K562 (cell line): ENCODE data around the gene RLIM. TPM values are rescaled to one million over a fixed set of nuclear protein-coding genes. Genes with fewer than 3 reads are reported as not detected.

ENCODE experiments used
- KLF16 ChIP-seq: IDR thresholded peaks from 2 replicates; pipeline ENCODE4 v1.6.1; 2016; ENCODE audit warnings: antibody characterized with exemption
- SREBF2 ChIP-seq: sonication (generic); formaldehyde crosslinking; IDR thresholded peaks from 2 replicates; pipeline ENCODE4 v1.4.0; 2020; ENCODE audit warnings: mild to moderate bottlenecking, missing genetic modification reagents
- polyA plus RNA-seq, 8 experiments: library from polyadenylated mRNA; depleted of rRNA in 4 of 8; stranded (reverse) in 5 of 8; unstranded in 3 of 8; fragments of >200 nt; fragmentation: Nextera tagmentation in 2 of 8; fragmentation: Illumina TruSeq in 1 of 8; extraction: Ambion mirVana in 2 of 8; extraction: Trizol in 1 of 8; gene quantifications; 2 replicates each; pipeline versions ENCODE4 v1.2.1 to v1.2.3, GENCODE V29; 2011 to 2014; ENCODE audit warnings: inconsistent platforms in 1 of 8, missing spikeins in 1 of 8
- total RNA-seq, 7 experiments: library from RNA; depleted of rRNA in 6 of 7; stranded (reverse); fragments of >200 nt in 6 of 7; fragmentation: Illumina TruSeq in 2 of 7; extraction: Trizol in 2 of 7; gene quantifications; 2 replicates each; pipeline versions ENCODE4 v1.2.1 to v1.2.3, GENCODE V29; 2011 to 2021; ENCODE audit warnings: low replicate concordance in 1 of 7
- TF ChIP-seq, protein P1 (sequence below), 2 experiments: fragments of 450-650 bp; formaldehyde crosslinking in 1 of 2; IDR thresholded peaks; 2 replicates each; pipeline versions ENCODE4 v1.4.0 to v1.6.1; 2014 to 2020; ENCODE audit warnings: mild to moderate bottlenecking in 2 of 2, borderline replicate concordance in 1 of 2, low read depth in 1 of 2
- TF ChIP-seq, protein P2 (sequence below): fragments of 250-450 bp; sonication (Bioruptor Pico); IDR thresholded peaks from 2 replicates; pipeline ENCODE4 v1.4.0; 2020; ENCODE audit warnings: mild to moderate bottlenecking, moderate library complexity, borderline replicate concordance

The RLIM gene
- total and polyA plus RNA-seq, 9 of the 15 experiments (the other 6 are each of a cell fraction or from before 2014, with no cell fraction given): 4.2 to 31.4 (median 14.9) TPM

DNA sequence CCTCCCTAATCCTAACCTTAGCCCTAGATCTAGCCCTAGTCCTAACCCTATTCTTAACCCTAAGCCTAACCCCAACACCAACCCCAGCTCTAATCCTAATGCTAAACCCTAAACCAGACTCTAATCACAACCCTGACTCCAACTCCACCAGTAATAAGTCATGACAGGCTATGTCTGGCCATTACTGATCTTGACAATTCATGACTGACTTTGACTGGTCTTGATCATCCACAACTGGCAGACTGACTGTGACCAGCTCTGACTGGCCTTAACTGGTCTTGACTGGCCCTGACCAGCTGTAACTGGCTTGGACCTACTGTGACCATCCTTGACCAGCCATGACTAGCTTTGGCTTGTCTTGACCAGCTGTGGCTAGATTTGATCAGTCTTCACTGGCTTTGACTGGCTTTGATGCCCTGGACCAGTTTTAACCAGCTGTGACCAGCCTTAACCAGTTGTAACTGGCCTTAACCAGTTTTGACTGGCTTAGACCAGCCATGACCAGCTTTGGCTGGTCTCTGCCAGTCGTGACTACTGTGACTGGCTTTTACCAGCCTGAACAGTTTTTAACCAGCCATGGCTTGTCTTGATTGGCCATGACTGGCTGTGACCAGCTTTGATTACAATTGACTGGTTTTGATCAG, 68.4 kb downstream of the RLIM start (continued):
- TF ChIP-seq, protein P1, sequence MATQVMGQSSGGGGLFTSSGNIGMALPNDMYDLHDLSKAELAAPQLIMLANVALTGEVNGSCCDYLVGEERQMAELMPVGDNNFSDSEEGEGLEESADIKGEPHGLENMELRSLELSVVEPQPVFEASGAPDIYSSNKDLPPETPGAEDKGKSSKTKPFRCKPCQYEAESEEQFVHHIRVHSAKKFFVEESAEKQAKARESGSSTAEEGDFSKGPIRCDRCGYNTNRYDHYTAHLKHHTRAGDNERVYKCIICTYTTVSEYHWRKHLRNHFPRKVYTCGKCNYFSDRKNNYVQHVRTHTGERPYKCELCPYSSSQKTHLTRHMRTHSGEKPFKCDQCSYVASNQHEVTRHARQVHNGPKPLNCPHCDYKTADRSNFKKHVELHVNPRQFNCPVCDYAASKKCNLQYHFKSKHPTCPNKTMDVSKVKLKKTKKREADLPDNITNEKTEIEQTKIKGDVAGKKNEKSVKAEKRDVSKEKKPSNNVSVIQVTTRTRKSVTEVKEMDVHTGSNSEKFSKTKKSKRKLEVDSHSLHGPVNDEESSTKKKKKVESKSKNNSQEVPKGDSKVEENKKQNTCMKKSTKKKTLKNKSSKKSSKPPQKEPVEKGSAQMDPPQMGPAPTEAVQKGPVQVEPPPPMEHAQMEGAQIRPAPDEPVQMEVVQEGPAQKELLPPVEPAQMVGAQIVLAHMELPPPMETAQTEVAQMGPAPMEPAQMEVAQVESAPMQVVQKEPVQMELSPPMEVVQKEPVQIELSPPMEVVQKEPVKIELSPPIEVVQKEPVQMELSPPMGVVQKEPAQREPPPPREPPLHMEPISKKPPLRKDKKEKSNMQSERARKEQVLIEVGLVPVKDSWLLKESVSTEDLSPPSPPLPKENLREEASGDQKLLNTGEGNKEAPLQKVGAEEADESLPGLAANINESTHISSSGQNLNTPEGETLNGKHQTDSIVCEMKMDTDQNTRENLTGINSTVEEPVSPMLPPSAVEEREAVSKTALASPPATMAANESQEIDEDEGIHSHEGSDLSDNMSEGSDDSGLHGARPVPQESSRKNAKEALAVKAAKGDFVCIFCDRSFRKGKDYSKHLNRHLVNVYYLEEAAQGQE (IDR thresholded peaks at IDR 0.05; ENCODE audit: borderline replicate concordance): peak; percentile 73
- TF ChIP-seq, protein P1 (CRISPR knock-in tag; IDR thresholded peaks at IDR 0.05; ENCODE audit: low read depth): no peak
- TF ChIP-seq SREBF2 (CRISPR knock-in tag) (no peak), KLF16 (peak; percentile 49; the same call in 1 of the 2 replicates)
- TF ChIP-seq, protein P2, sequence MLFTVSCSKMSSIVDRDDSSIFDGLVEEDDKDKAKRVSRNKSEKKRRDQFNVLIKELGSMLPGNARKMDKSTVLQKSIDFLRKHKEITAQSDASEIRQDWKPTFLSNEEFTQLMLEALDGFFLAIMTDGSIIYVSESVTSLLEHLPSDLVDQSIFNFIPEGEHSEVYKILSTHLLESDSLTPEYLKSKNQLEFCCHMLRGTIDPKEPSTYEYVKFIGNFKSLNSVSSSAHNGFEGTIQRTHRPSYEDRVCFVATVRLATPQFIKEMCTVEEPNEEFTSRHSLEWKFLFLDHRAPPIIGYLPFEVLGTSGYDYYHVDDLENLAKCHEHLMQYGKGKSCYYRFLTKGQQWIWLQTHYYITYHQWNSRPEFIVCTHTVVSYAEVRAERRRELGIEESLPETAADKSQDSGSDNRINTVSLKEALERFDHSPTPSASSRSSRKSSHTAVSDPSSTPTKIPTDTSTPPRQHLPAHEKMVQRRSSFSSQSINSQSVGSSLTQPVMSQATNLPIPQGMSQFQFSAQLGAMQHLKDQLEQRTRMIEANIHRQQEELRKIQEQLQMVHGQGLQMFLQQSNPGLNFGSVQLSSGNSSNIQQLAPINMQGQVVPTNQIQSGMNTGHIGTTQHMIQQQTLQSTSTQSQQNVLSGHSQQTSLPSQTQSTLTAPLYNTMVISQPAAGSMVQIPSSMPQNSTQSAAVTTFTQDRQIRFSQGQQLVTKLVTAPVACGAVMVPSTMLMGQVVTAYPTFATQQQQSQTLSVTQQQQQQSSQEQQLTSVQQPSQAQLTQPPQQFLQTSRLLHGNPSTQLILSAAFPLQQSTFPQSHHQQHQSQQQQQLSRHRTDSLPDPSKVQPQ (CRISPR knock-in tag): no peak
